ENCODE measurements around the gene NTM. TPM values are rescaled to one million over a fixed set of nuclear protein-coding genes. Genes with fewer than 3 reads are reported as not detected.

The NTM gene
- total RNA-seq, 1 donor from 2014 or later = not detected

DNA sequence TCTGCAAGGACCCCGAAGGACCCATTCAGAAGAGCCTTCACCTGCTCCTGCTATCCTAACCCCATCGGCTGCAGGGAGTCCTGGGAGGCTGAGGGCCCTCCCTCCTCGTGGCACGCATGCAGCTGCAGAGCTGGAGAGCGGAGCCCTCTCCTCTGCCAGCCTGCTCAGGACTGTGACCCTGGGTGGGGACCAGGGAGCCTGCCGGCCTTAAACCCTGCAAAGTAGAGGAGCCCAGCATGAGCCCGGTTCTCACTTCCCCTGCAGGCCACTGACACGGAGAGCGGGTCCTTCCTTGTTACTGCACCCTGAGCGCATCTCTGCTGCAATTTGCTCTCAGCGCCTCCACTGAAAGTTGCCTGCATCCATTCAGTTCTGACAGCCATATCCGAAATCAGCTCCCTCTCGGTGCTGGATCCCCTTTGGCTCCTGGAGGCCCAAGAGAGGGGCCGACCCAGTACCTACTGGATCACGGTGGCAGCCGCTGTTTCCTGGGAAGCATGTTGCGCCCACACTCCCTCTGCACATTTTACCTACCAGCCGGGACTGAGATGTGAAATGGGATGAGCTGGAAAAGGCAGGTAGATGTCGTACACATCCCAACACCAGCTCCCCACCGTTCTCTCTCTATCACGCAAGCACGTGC lies 312.1 kb downstream of the NTM start:
- intact Hi-C loops (cut with micrococcal nuclease) = no loop called here
- no peak overlapping the region for H3K4me3 Mint-ChIP-seq
- TF ChIP-seq, protein P1, sequence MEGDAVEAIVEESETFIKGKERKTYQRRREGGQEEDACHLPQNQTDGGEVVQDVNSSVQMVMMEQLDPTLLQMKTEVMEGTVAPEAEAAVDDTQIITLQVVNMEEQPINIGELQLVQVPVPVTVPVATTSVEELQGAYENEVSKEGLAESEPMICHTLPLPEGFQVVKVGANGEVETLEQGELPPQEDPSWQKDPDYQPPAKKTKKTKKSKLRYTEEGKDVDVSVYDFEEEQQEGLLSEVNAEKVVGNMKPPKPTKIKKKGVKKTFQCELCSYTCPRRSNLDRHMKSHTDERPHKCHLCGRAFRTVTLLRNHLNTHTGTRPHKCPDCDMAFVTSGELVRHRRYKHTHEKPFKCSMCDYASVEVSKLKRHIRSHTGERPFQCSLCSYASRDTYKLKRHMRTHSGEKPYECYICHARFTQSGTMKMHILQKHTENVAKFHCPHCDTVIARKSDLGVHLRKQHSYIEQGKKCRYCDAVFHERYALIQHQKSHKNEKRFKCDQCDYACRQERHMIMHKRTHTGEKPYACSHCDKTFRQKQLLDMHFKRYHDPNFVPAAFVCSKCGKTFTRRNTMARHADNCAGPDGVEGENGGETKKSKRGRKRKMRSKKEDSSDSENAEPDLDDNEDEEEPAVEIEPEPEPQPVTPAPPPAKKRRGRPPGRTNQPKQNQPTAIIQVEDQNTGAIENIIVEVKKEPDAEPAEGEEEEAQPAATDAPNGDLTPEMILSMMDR (IDR thresholded peaks at IDR 0.05) = no peak
- ATAC-seq (ENCODE audit: low read depth) (no peak), DNase-seq (no peak)
- ChIA-PET POLR2A (no interaction called here), CTCF (no interaction called here)
- H3K27me3 Mint-ChIP-seq = peaks cover 6% of the 10 kb centered on the region
- no peaks in the 10 kb centered on the region for H3K4me1 Mint-ChIP-seq
- H3K9me3 Mint-ChIP-seq = no peaks in the 10 kb centered on the region
- H3K27ac Mint-ChIP-seq = no peak overlapping the region
- H3K36me3 Mint-ChIP-seq (ENCODE audit: low read depth) = no peaks in the 10 kb centered on the region

DNA sequence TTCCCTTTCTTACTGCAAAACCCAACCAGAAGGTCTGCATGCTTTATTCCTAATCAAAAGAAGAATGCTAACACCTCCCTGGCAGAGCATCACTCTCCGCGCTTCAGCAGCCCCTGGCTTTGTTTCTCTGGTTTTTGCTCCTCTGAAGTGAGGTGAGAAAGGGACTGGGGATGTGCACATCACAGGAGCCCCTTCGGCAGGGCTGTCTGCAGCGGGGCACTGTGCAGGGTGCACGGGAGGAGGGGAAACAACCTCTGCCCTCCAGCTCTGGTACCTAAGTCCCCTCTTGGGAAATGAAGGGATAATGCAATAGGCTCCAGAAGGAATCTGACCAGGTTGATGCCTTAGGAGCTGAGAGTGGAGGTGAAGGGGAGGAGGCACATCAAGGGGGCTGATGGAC lies 312.7 kb downstream of the NTM start:
- TF ChIP-seq, protein P1 (IDR thresholded peaks at IDR 0.05) = no peak
- Mint-ChIP-seq H3K27ac (no peak overlapping the region), H3K4me3 (no peak overlapping the region), H3K36me3 (ENCODE audit: low read depth) (no peaks in the 10 kb centered on the region), H3K27me3 (peaks cover 6% of the 10 kb centered on the region), H3K9me3 (no peaks in the 10 kb centered on the region), H3K4me1 (no peaks in the 10 kb centered on the region)
- ATAC-seq (ENCODE audit: low read depth) (no peak), DNase-seq (no peak)
- ChIA-PET CTCF (no interaction called here), POLR2A (no interaction called here)
- intact Hi-C loops (cut with micrococcal nuclease) = no loop called here

DNA sequence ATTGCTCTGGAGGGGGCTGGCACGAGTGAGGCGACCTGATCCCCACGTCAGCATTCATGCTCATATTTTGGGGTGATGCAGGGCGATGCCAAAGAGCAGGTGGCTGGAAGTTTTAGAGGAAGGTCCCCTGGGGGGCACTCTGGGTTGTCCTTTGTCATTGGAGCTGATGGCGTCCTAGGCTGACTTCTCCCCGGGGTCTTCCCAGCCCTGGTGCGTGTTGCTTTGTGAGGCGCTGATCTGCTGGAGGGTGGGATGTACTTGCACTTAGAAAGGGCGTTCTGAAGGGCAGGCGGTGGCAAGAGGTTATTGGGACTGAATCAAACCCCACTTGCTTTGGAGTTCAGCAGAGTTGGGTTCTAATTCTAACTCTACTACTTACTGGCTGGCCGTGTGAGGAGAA lies 313.3 kb downstream of the NTM start:
- no peaks in the 10 kb centered on the region for H3K36me3 Mint-ChIP-seq (ENCODE audit: low read depth)
- no peak for ATAC-seq (ENCODE audit: low read depth)
- H3K9me3 Mint-ChIP-seq = no peaks in the 10 kb centered on the region
- ChIA-PET POLR2A (no interaction called here), CTCF (no interaction called here)
- H3K4me3 Mint-ChIP-seq = no peak overlapping the region
- DNase-seq = no peak
- no peaks in the 10 kb centered on the region for H3K4me1 Mint-ChIP-seq
- H3K27ac Mint-ChIP-seq = no peak overlapping the region
- intact Hi-C loops (cut with micrococcal nuclease) = no loop called here
- TF ChIP-seq, protein P1 (IDR thresholded peaks at IDR 0.05) = no peak
- peaks cover 6% of the 10 kb centered on the region for H3K27me3 Mint-ChIP-seq

DNA sequence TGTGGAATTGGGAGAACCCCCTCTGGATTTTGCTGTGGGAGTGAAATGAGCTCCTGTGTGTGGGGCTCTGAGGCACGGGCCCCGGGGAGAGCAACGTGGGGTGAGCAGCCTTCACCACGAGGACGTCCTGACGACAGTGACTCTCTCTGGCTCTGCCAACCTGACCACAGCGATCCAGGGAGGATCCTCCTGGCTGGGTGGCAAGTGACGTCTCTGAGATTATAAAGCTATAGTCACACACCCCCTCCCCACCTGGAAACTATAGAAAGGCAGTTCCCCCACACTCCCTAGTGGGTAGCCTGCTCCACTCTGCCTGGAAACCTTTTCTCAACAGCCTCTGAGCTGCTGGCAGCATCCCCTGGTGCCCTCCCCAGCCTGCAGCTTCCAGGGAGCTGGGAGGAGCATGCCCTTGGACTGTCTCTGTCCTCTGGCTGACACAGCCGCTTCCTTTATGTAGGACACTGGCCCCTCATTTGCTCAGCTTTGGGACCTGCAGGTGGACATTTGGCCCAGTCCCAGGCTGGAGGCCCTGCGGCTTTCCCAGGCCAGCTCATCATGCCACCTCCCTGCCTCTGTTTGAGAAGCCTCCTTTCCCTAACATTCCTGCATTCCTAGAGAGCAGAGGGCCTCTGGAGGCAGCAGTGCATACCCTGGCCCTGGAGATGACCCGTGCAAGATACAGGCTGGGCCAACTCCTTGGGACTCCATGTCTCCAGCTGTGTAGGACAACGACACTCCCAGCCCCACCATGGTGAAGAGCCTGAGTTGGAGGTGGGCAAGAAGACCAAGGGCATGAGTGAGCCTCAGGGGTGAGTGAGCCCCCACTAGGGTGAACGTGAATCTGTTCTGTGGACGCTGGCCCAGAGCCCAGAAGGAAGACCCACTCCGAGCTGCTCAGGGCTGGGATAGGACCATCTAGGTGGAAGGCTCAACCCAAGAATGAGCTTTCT lies 314.0 kb downstream of the NTM start:
- no peak overlapping the region for H3K4me3 Mint-ChIP-seq
- TF ChIP-seq, protein P1 (IDR thresholded peaks at IDR 0.05) = no peak
- H3K36me3 Mint-ChIP-seq (ENCODE audit: low read depth) = no peaks in the 10 kb centered on the region
- H3K4me1 Mint-ChIP-seq = no peaks in the 10 kb centered on the region
- ChIA-PET CTCF (no interaction called here), POLR2A (no interaction called here)
- ATAC-seq (ENCODE audit: low read depth) (no peak), DNase-seq (no peak)
- H3K27ac Mint-ChIP-seq = no peak overlapping the region
- intact Hi-C loops (cut with micrococcal nuclease) = no loop called here
- H3K27me3 Mint-ChIP-seq = peaks cover 9% of the 10 kb centered on the region
- H3K9me3 Mint-ChIP-seq = no peaks in the 10 kb centered on the region

DNA sequence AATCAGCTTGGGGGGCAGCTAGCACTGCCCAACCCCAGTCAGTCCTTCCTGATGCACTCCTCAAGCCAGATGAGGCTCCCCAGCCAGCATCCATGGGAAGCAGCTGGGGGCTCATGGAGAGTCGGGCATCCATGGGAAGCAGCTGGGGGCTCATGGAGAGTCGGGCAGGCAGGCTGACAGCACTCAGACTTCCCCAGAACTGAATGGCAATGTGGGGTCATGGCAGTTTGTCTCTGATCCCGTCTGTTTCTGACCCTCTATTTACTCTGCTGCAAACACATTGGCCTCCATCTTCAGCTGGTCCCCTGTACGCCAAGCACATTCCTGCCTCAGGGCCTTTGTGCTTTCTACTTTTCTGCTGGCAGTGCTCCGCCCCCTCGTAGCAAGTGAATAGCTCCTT lies 314.8 kb downstream of the NTM start:
- no peak overlapping the region for H3K4me3 Mint-ChIP-seq
- no peak overlapping the region for H3K27ac Mint-ChIP-seq
- TF ChIP-seq, protein P1 (IDR thresholded peaks at IDR 0.05) = no peak
- DNase-seq = no peak
- ChIA-PET CTCF (no interaction called here), POLR2A (no interaction called here)
- ATAC-seq (ENCODE audit: low read depth) = no peak
- H3K36me3 Mint-ChIP-seq (ENCODE audit: low read depth) = no peaks in the 10 kb centered on the region
- H3K4me1 Mint-ChIP-seq = no peaks in the 10 kb centered on the region
- intact Hi-C loops (cut with micrococcal nuclease) = no loop called here
- no peaks in the 10 kb centered on the region for H3K9me3 Mint-ChIP-seq
- peaks cover 9% of the 10 kb centered on the region for H3K27me3 Mint-ChIP-seq
